ENCODE measurements around the gene SERPINE1. TPM values are rescaled to one million over a fixed set of nuclear protein-coding genes. Genes with fewer than 3 reads are reported as not detected.

SERPINE1 gene
- total and polyA plus RNA-seq, 2 of the 8 experiments (the other 6 are each of a cell fraction or from before 2014, with no cell fraction given) = 3.7 to 5.6 TPM

DNA sequence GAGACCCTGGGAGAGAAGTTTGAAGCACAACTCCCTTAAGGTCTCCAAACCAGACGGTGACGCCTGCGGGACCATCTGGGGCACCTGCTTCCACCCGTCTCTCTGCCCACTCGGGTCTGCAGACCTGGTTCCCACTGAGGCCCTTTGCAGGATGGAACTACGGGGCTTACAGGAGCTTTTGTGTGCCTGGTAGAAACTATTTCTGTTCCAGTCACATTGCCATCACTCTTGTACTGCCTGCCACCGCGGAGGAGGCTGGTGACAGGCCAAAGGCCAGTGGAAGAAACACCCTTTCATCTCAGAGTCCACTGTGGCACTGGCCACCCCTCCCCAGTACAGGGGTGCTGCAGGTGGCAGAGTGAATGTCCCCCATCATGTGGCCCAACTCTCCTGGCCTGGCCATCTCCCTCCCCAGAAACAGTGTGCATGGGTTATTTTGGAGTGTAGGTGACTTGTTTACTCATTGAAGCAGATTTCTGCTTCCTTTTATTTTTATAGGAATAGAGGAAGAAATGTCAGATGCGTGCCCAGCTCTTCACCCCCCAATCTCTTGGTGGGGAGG lies 10.8 kb downstream of the SERPINE1 start (continued):
- TF ChIP-seq, protein P1, sequence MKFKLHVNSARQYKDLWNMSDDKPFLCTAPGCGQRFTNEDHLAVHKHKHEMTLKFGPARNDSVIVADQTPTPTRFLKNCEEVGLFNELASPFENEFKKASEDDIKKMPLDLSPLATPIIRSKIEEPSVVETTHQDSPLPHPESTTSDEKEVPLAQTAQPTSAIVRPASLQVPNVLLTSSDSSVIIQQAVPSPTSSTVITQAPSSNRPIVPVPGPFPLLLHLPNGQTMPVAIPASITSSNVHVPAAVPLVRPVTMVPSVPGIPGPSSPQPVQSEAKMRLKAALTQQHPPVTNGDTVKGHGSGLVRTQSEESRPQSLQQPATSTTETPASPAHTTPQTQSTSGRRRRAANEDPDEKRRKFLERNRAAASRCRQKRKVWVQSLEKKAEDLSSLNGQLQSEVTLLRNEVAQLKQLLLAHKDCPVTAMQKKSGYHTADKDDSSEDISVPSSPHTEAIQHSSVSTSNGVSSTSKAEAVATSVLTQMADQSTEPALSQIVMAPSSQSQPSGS (IDR thresholded peaks at IDR 0.05; ENCODE audit: low read length) = no peak
- TF ChIP-seq TAF7 (optimal IDR thresholded peaks at IDR 0.05; ENCODE audit: borderline replicate concordance, low read depth, low read length) = no peak
- no peak for TF ChIP-seq EZH2 (IDR thresholded peaks at IDR 0.05; ENCODE audit: low read depth, low read length, severe bottlenecking)
- no peak for TF ChIP-seq POLR2AphosphoS5 (IDR thresholded peaks at IDR 0.05; ENCODE audit: low read depth, low read length)
- TF ChIP-seq FOSL1 (IDR thresholded peaks at IDR 0.05; ENCODE audit: insufficient read depth, low read depth, low read length) = no peak
- TF ChIP-seq GTF2F1 (IDR thresholded peaks at IDR 0.05; ENCODE audit: borderline replicate concordance, low read depth, low read length) = no peak

Data from H1 (cell line).